ENCODE data around the gene MYT1.

Gene MYT1

DNA sequence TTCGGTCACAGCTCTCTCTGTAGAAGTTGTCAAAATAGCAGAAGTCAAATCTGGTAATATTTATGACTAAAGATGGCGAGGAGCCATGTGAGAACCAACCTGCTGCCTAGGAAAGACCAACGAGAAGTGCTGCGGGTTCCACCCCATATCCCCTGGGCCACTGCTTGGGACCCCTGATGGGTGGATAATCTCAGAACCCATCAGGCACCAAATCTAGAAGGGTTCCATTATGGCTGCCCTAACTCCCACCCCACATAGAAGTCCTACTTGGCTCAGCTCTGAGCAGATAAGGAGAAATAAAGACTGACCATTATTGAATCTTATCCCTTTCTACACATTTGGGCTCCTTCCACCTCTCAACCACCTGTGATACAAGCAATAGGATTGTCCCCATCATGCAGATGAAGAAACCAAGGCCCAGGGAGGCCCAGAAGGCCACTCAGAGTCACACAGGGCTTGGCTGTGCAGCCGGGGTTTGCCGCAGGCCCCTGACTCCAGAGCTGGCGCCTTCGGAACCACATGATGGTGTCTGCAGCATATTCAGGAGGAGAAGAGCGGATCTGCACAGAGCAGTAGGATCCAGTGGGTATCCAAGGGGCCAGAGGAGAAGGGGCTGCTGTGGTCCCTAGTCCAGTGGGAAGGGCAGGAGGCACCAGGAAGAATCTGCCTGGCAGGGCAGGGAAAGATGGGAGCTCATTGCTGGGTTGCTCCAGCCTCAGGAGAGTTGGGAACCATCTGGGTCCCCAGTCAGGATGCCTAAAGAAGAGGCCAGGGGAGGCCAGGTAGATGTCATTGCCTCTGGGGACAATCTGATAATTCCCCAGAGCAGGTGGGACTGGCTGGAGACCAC is 81.7 kb downstream of the MYT1 start:
- DNase-seq (ENCODE audit: low read depth) = no peak

DNA sequence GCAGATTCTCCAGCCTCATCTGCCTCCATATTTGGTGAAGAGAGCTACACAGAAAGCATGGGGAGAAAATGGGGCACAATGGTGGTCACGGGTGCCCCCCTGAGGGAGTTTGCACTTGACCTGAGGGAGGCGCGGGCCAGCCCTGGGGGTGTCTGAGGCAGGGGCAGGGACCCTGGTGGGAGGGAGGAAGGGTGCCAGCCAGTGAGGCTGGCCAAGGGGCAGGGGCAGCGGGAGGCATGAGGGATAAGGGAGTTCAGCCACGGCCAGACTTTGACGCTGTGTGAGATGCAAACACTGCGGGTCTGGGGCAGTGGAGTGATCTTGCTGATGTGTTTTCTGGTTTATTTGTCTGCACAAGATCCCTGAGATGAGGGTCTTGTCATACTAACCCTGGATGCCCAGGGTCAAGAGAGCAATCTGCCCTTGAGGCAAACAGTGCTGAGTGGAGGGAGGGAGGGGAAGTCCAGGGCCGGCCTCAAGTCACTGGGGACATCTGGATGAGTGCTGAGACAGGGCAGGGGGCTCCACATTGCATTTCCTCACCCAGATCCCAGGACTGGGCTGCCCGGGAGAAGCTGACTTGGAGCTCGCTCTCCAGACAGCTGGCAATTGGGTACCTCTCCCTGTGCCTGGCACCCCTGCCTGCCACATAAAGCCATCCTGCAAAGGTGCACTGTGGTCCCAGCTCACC is 82.5 kb downstream of the MYT1 start:
- no peak for DNase-seq (ENCODE audit: low read depth)

DNA sequence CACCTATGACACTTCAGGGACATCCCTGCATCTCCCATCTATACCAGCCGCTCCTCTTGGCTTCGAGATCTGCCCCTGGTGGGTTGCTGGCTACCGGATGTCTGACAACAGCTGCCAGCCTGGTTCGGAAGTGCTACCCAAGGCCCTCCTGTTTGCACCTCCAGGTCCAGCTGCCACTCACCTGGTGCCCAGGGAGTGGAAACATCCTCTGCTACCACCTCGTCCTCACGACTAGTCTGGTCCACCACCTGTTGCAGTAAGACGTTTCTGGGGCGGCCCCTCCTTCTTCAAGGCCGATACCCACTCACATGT is 83.0 kb downstream of the MYT1 start:
- DNase-seq (ENCODE audit: low read depth) = no peak

GRCh38 chr20:64247970-64248841 is 84.0 kb downstream of the MYT1 start:
- no peak for DNase-seq (ENCODE audit: low read depth)

DNA sequence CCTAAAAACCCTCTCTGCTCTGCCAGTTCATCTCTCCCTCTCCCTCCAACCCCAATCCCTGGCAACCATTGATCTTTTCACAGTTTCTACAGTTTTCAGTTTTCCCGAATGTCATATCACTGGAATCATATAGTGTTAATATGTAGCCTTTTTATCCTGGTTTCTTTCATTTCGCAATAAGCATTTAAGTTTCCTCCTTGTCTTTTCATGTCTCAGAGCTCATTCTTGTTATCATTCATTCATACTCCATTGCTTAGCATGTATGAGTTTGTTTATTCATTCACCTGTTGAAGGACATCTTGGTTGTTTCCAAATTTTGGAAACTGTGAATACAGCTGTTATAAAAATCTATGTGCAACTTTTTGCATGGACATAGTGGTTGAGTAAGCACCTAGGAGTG is 85.8 kb downstream of the MYT1 start:
- DNase-seq (ENCODE audit: low read depth) = no peak

GRCh38 chr20:64253000-64253383 is 88.7 kb downstream of the MYT1 start:
- no peak for DNase-seq (ENCODE audit: low read depth)

DNA sequence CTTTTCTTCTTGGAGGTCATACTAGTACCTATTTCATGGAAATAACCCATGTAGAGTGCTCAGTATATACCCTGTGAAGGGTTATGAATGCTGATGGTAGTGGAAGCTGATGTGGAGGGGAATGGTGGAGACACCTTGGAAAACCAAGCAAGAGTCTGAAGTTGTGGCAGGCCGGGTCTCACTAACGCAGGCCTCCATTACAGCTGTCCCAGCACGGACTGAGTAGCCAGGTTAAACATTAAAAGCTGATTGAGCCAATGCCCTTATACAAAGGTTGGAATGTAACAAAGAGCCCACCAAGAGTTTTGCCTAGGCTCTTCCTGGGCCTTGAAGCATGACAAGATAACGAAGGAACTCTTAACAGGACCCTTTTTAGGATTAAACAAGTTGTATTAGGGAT is 89.2 kb downstream of the MYT1 start:
- no peak for DNase-seq (ENCODE audit: low read depth)

- no peak for DNase-seq (ENCODE audit: low read depth)
Measured at GRCh38 chr20:64254156-64254555, 89.9 kb downstream of the MYT1 start.

DNA sequence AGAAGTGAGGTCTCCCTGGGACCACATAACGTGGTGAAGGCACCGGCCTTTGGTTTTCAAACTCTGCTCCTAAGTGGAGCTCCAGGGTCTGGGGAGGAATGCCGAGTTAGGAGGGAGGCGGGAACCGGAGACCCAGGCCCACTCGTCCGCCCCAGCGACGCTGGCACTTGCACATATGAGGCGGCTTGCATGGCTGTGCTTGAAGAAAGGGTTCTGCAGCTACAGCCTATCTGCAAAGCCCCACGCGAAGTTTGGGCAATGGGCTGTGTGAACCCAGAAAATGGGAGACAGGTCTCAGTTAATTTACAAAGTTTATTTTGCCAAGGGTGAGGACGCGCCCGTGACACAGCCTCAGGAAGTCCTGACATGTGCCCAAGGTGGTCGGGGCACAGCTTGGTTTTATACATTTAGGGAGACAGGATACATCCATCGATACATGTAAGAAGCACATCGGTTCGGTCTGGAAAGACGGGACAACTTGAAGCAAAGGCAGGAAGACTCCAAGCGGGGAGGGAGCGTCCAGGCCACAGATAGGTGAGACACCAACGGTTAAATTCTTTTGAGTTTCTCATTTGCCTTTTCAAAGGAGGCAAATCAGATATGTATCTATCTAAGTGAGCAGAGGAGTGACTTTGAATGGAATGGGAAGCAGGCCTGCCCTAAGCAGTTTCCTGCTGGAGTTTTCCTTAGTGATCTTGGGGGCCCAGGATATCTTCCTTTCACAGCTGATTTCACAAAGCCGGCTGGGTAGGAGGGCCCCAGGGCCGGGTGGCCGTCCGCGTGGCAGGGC is 90.5 kb downstream of the MYT1 start:
- no peak for DNase-seq (ENCODE audit: low read depth)

DNA sequence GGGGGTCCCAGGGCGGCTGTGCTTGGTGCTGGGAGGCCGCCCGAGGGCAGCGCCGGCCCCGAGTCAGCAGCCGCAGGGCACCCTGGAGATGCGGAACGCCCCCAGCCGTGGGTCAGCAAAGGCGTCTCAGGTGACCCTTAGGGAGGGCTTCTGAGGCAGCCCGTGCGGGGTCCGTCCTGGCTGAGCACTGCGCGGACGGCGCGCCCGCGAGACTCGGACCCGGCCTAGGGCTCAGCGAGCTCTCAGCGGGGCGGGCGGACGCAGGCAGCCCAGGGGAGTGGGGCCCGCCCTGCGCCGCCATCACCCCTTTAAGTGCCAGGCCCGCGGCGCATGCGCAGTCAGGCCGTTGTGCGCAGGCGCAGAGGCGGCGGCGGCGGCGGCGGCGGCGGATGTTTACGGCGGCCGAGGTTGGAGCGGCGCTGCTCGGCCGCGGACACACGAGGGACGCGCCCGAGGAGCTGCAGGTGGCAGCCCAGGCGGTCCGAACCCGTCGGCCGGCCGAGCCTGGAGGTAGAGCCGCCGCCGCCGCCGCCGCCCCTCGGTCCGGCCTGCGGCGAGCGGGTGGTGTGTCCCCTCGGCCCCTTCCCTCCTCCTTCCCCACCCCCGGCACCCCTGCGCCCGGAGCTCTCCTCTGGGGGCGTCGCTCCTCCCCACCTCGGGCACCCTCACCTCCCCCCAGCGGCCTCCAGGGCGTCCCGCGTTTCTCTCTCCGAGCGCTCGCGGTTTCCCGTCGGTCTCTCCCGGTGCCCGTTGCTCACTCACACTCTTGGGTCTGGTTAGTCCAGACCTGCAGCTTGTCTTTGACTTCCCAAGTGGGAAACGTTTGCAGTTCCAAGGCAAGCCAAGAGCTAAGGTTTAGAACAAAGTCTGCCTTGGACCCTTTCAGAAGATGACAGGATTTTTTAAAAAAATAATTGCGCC is 91.4 kb downstream of the MYT1 start, which contains the start of gene PCMTD2:
Gene PCMTD2 (plus strand): TSS at position 388 of the 921 bp plus-strand sequence. CDS start 4,218 bp downstream, outside the sequence.
- DNase-seq (ENCODE audit: low read depth) = peak; percentile 76

DNA sequence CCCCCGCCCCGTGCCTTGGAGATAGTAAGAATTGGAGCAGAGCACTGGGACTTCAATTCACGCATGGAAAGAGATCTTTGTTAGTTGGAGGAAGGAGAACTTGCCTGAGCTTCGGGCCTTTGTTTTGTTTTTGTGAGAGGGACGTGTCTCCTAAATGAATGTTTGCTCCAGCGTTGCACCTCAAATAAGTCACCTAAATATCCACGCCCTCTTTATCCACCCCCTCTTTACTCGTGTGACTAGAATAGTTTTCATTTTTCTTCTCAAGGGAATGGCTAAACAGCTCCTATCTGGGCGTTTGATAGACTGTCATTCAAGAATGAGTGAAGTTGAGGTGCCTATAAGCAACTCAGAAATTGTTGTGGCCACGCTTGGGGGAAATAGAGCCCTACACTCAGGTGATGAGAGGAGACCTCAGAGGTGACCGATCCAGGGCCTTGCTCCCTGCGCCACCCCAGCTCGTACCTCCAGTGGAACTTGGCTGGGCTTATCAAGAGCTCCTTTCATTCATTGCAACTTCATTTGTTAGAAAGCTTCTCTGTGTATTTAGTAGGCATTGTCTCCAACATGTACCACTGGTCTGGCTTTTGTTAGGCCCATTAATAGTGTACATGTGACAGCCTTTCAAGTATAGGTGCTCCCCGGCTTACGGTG is 92.2 kb downstream of the MYT1 start:
- no peak for DNase-seq (ENCODE audit: low read depth)

GRCh38 chr20:64257107-64257757 is 93.0 kb downstream of the MYT1 start:
- DNase-seq (ENCODE audit: low read depth) = no peak

GRCh38 chr20:64258071-64258823 is 94.0 kb downstream of the MYT1 start:
- no peak for DNase-seq (ENCODE audit: low read depth)

DNA sequence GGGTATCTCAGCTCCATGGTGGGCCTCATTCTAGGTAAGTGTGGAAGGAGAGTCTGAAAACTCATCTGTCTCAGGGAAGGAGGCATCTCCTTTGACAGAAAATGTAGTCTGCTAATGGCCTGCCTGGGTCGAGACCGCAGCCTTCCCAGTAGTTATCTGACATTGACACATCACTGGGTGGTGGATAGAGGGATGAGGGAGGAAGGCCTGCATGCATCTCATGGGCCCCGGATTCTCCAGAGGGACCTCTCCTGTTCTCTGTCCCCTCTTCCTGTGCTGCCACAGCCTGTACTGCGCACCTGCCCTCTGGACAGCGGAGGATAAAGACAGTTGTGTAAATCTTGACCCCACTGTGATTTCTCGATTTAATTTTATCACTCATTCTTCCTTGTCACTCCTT is 96.0 kb downstream of the MYT1 start:
- DNase-seq (ENCODE audit: low read depth) = no peak

DNA sequence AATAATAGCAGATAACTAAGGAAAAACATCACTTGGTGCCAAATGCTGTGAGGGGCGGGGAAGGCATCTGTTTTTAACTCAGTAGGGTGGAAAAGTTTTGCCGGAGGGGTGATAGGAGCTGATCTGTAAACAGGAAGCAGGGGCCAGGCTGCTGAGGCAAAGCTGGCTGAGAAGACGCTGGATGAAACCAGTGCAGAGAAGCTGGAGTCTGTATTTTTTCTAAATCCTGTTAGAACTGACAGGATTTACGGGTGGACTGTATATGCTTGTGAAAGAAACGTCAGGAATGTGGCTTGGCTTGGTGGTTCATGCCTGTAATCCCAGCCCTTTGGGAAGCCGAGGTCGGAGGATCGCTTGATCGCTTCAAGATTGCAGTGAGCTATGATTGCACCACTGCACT is 96.9 kb downstream of the MYT1 start:
- no peak for DNase-seq (ENCODE audit: low read depth)

GRCh38 chr20:64264091-64264490 is 99.8 kb downstream of the MYT1 start:
- no peak for DNase-seq (ENCODE audit: low read depth)

DNA sequence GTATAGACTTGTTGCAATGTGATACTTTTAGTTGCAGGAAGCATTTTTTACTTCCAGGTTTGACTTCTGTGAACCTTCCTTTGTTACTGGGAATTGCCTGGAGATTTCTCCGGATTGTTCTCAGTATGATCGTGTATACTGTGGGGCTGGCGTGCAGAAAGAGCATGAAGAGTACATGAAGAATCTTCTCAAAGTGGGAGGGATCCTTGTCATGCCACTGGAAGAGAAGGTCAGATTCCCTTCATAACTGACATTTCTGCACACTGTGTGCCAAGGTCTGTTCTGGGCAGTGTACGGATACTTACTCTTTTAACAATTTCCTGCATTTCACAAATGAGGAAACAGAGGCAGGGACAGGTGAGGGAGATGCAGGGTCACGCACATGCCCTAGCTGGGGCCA is 100.9 kb downstream of the MYT1 start:
- no peak for DNase-seq (ENCODE audit: low read depth)

DNA sequence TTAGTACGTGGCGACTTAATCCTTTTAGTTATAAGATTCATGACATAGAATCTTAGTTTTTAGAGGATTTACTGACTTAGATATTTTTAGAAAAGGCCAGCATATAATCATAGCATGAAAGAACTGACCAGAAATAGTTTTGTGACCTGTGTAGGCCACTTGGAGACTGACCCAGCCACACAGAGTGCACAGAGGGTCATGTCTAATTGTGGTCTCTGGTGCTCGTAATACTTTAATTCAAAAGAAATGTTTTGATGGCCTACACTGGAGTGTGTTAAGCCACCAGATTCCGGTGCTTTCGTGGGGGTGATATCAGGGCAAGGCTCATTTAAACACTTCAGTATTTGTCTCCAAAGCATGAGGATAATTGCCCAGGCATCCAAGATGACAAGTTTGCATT is 102.7 kb downstream of the MYT1 start:
- no peak for DNase-seq (ENCODE audit: low read depth)

DNA sequence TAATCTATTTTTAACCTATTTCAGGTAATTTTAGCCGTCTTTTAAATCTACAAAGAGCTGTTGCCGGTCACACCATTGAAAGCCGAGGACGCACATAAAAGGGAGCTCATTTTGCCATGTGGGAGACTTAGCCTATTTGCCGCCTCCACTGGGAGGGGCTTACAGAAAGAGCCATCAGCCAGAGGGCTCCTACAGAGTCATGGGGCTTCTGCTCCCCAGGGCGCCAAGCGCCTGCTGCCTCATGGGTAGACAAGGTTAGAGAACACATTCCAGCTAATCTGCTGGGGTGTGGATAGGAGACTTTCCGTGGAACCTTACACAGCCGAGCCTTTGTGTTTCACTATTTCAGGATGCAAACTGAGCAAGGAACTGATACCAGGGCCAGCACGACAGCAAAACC is 103.9 kb downstream of the MYT1 start:
- no peak for DNase-seq (ENCODE audit: low read depth)
